IPS-11a (cell line): Measurements from ENCODE around the gene MMP17.
"Not testable (repeated sequence)": the region's sequence is repeated elsewhere in the genome, so short reads cannot be mapped to it uniquely, and the experiment has no call there.

Experiments
- H3K4me3 ChIP-seq: one replicate; pipeline ENCODE4 v1.5.1; 2013; ENCODE audit warnings: low read depth, low read length, control low read depth

The MMP17 gene

GRCh38 chr12:131799828-131800593, 28.2 kb upstream of the MMP17 start:
- H3K4me3 ChIP-seq: no peak overlapping the region

- no peak overlapping the region for H3K4me3 ChIP-seq
These were observed 27.5 kb upstream of the MMP17 start for GRCh38 chr12:131800594-131801135.

GRCh38 chr12:131801254-131801866, 26.8 kb upstream of the MMP17 start:
- no peak overlapping the region for H3K4me3 ChIP-seq

- H3K4me3 ChIP-seq: no peak overlapping the region
These were observed 24.2 kb upstream of the MMP17 start for GRCh38 chr12:131803961-131804521.

GRCh38 chr12:131805421-131805820, 22.8 kb upstream of the MMP17 start:
- no peak overlapping the region for H3K4me3 ChIP-seq

GRCh38 chr12:131806674-131807073, 21.5 kb upstream of the MMP17 start:
- H3K4me3 ChIP-seq: no peak overlapping the region

GRCh38 chr12:131808744-131809371, 19.3 kb upstream of the MMP17 start:
- no peak overlapping the region for H3K4me3 ChIP-seq

GRCh38 chr12:131809476-131810254, 18.5 kb upstream of the MMP17 start:
- H3K4me3 ChIP-seq: not testable (repeated sequence)

- H3K4me3 ChIP-seq: no peak overlapping the region
These were observed 17.5 kb upstream of the MMP17 start for GRCh38 chr12:131810726-131811125.

GRCh38 chr12:131815131-131815530, 13.1 kb upstream of the MMP17 start:
- no peak overlapping the region for H3K4me3 ChIP-seq

GRCh38 chr12:131816495-131816894, 11.7 kb upstream of the MMP17 start:
- H3K4me3 ChIP-seq: no peak overlapping the region

- H3K4me3 ChIP-seq: no peak overlapping the region
These were observed 11.0 kb upstream of the MMP17 start for GRCh38 chr12:131817241-131817640.

GRCh38 chr12:131818821-131819585, 9.2 kb upstream of the MMP17 start:
- no peak overlapping the region for H3K4me3 ChIP-seq

- no peak overlapping the region for H3K4me3 ChIP-seq
These were observed 3.7 kb upstream of the MMP17 start for GRCh38 chr12:131824450-131824849.

- H3K4me3 ChIP-seq: no peak overlapping the region
These were observed 2.9 kb upstream of the MMP17 start for GRCh38 chr12:131825146-131825892.

GRCh38 chr12:131826097-131826928, 1.9 kb upstream of the MMP17 start:
- no peak overlapping the region for H3K4me3 ChIP-seq

GRCh38 chr12:131828671-131829355, 620 bp downstream of the MMP17 start:
- H3K4me3 ChIP-seq: peak overlapping the region; percentile 63

- H3K4me3 ChIP-seq: peak overlapping the region; percentile 63
These were observed 1.2 kb downstream of the MMP17 start for GRCh38 chr12:131829356-131829747.
